B cell (primary cell): ENCODE data around the gene OR52E8. TPM values are rescaled to one million over a fixed set of nuclear protein-coding genes. Genes with fewer than 3 reads are reported as not detected.

ENCODE experiments used
- ATAC-seq: fragments of 200-7000 bp; cut with Tn5 transposase; one replicate; pipeline ENCODE4 v1.10.0; 2021; ENCODE audit warnings: low read depth, mild to moderate bottlenecking, moderate number of reproducible peaks, moderate library complexity
- CTCF ChIA-PET: fragments of 350-600 bp; sonication (Branson Sonifier 250); formaldehyde crosslinking; loops from one replicate; lab custom pipeline; 2021; ENCODE audit warnings: antibody characterized with exemption, inconsistent platforms; lab: Charles Lee
- POLR2A ChIA-PET: fragments of 350-600 bp; sonication (Branson Sonifier 250); formaldehyde crosslinking; loops from one replicate; lab custom pipeline; 2021; ENCODE audit warnings: antibody characterized with exemption; lab: Charles Lee
- DNase-seq: peaks from one replicate; pipeline ENCODE4 v3.0.0; 2013
- H2AFZ ChIP-seq: 2 replicates; pipeline ENCODE4 v1.6.1; 2012; ENCODE audit warnings: mild to moderate bottlenecking, low read depth, low read length; ENCODE audit not compliant: insufficient read depth, poor library complexity, severe bottlenecking
- H3K27ac ChIP-seq, 2 donors: 1 replicate in 1 of 2; 2 replicates in 1 of 2; pipeline ENCODE4 v1.5.1; 2012 to 2013; ENCODE audit warnings: low read length in 2 of 2, mild to moderate bottlenecking in 2 of 2, moderate library complexity in 1 of 2
- H3K27me3 ChIP-seq, 4 experiments: fragments of 200-600 bp in 1 of 4; sonication (generic) in 1 of 4; replicated peaks in 1 of 4; 1 replicate in 2 of 4; 2 replicates in 2 of 4; pipeline versions ENCODE4 v1.6.1 to v1.7.0; 2013 to 2016; ENCODE audit warnings: low read length in 3 of 4, mild to moderate bottlenecking in 2 of 4, mixed read lengths in 1 of 4, moderate library complexity in 1 of 4; ENCODE audit not compliant: insufficient read depth in 4 of 4, control insufficient read depth in 3 of 4; ENCODE audit errors: control extremely low read depth in 1 of 4
- H3K36me3 ChIP-seq, 2 experiments: replicated peaks in 1 of 2; 1 replicate in 1 of 2; 2 replicates in 1 of 2; pipeline versions ENCODE4 v1.6.1 to v1.7.1; 2013; ENCODE audit warnings: low read length in 1 of 2; ENCODE audit not compliant: insufficient read depth in 2 of 2, control insufficient read depth in 1 of 2; ENCODE audit errors: control extremely low read depth in 1 of 2, extremely low read depth in 1 of 2
- H3K4me1 ChIP-seq, 2 donors: fragments of 200-600 bp in 1 of 2; sonication (generic) in 1 of 2; 1 replicate in 1 of 2; 2 replicates in 1 of 2; pipeline versions ENCODE4 v1.5.1 to v1.6.1; 2013 to 2017; ENCODE audit warnings: low read length in 2 of 2; ENCODE audit not compliant: control insufficient read depth in 2 of 2, insufficient read depth in 2 of 2
- H3K4me2 ChIP-seq: replicated peaks from 2 replicates; pipeline ENCODE3; 2012; ENCODE audit warnings: mild to moderate bottlenecking, low read depth, low read length; ENCODE audit not compliant: poor library complexity, severe bottlenecking
- H3K4me3 ChIP-seq, 5 experiments: fragments of 200-600 bp in 1 of 5; sonication (generic) in 1 of 5; 1 replicate in 3 of 5; 2 replicates in 2 of 5; pipeline versions ENCODE4 v1.5.1 to v1.7.0; 2011 to 2016; ENCODE audit warnings: low read length in 4 of 5, mild to moderate bottlenecking in 4 of 5, low read depth in 2 of 5, control low read depth in 1 of 5, moderate library complexity in 1 of 5; ENCODE audit not compliant: insufficient read depth in 1 of 5; ENCODE audit errors: control extremely low read depth in 1 of 5, extremely low read depth in 1 of 5
- H3K79me2 ChIP-seq: fragments of 200-600 bp; sonication (generic); one replicate; pipeline ENCODE4 v1.6.0; 2016; ENCODE audit warnings: low read length; ENCODE audit not compliant: control insufficient read depth, insufficient read depth
- H3K9ac ChIP-seq: fragments of 200-600 bp; sonication (generic); 2 replicates; pipeline ENCODE4 v1.6.1; 2017; ENCODE audit warnings: mild to moderate bottlenecking, low read length, moderate library complexity
- H3K9me3 ChIP-seq, 3 donors: one replicate each; pipeline versions ENCODE4 v1.6.1 to v1.7.1; 2013; ENCODE audit warnings: low read length in 2 of 3; ENCODE audit not compliant: control insufficient read depth in 2 of 3, insufficient read depth in 1 of 3; ENCODE audit errors: control extremely low read depth in 1 of 3
- H4K20me1 ChIP-seq: 2 replicates; pipeline ENCODE4 v1.6.0; 2012; ENCODE audit warnings: mild to moderate bottlenecking, low read length; ENCODE audit not compliant: insufficient read depth, control insufficient read depth, poor library complexity, severe bottlenecking
- H3K27ac Mint-ChIP-seq: one replicate; pipeline ENCODE4 v1.8.0; 2021; ENCODE audit warnings: mixed read lengths
- H3K27me3 Mint-ChIP-seq: one replicate; pipeline ENCODE4 v1.8.0; 2021; ENCODE audit warnings: mixed read lengths
- H3K4me1 Mint-ChIP-seq: one replicate; pipeline ENCODE4 v1.8.0; 2021; ENCODE audit warnings: mixed read lengths
- H3K4me3 Mint-ChIP-seq: one replicate; pipeline ENCODE4 v1.8.0; 2021; ENCODE audit warnings: mixed read lengths
- H3K9me3 Mint-ChIP-seq: one replicate; pipeline ENCODE4 v1.8.0; 2022; ENCODE audit warnings: mixed read lengths; ENCODE audit not compliant: insufficient read depth
- CTCF ChIP-seq: fragments of 200-600 bp; IDR thresholded peaks from one replicate; pipeline ENCODE4 v1.8.0; 2022; ENCODE audit warnings: antibody characterized with exemption, mild to moderate bottlenecking
- EZH2 ChIP-seq: IDR thresholded peaks from 2 replicates; pipeline ENCODE4 v1.6.1; 2012; ENCODE audit warnings: borderline replicate concordance, low read depth, mild to moderate bottlenecking, moderate library complexity, low read length; ENCODE audit not compliant: insufficient read depth, poor library complexity, severe bottlenecking
- WGBS: methylation state at CpG from one replicate; pipeline ENCODE4 v1.1.5; 2013; ENCODE audit warnings: missing lambda C conversion rate; ENCODE audit not compliant: insufficient coverage; 5-methylcytosine and 5-hydroxymethylcytosine counted together
- intact Hi-C: fragments of 100-400 bp; cut with micrococcal nuclease; formaldehyde crosslinking; loops from one replicate; pipeline ENCODE4 v1.10.0; 2022
- polyA plus RNA-seq: library from polyadenylated mRNA; depleted of rRNA; stranded (reverse); fragments of >200 nt; gene quantifications from 2 replicates; pipeline ENCODE4 v1.2.3, GENCODE V29; 2012
- total RNA-seq, 2 donors: library from RNA; stranded (reverse); fragments of 120-200 nt in 1 of 2; gene quantifications; 1 replicate in 1 of 2; 2 replicates in 1 of 2; pipeline versions ENCODE4 v1.2.3 to v1.2.4, GENCODE V29; 2013 to 2022

OR52E8 gene
- total and polyA plus RNA-seq, 2 donors (not counting 1 experiment from before 2014, with no cell fraction given) = not detected

- Mint-ChIP-seq H3K9me3 (peaks cover 3% of the 10 kb centered on the region), H3K4me3 (no peak overlapping the region), H3K4me1 (peaks cover 12% of the 10 kb centered on the region), H3K27me3 (peaks cover 46% of the 10 kb centered on the region), H3K27ac (no peak overlapping the region)
- intact Hi-C loops = no loop called here
- peaks cover 0 to 3% (median 0%) of the 10 kb centered on the region in 3 donors for H3K9me3 ChIP-seq
- no peaks in the 10 kb centered on the region for H3K79me2 ChIP-seq
- peaks cover 0 to 11% (median 9%) of the 10 kb centered on the region in 4 experiments for H3K27me3 ChIP-seq
- ChIA-PET POLR2A (no interaction called here), CTCF (interaction anchor here (0.8 to 2.2 kb wide), 11 partner anchors 80 to 1171 kb away, joined by 3 to 19 read pairs (median 4); partner anchors contain the start of genes OR51D1, TRIM22 and TRIM5)
- peaks cover 10 to 12% of the 10 kb centered on the region in 2 donors for H3K4me1 ChIP-seq
- no peak for TF ChIP-seq EZH2
- no peak for TF ChIP-seq CTCF
- no peaks in the 10 kb centered on the region for H4K20me1 ChIP-seq
- 58% methylated on average over 8 of the region's 10 CpGs for WGBS
- H3K9ac ChIP-seq = no peak overlapping the region
- no peak for DNase-seq
- H3K4me2 ChIP-seq = no peak overlapping the region
- no peak overlapping the region for H3K4me3 ChIP-seq
- H2AFZ ChIP-seq = no peak overlapping the region
- H3K27ac ChIP-seq = no peak overlapping the region
- no peak for ATAC-seq
- no peaks in the 10 kb centered on the region for H3K36me3 ChIP-seq
Measured at GRCh38 chr11:5807580-5807979, 49.9 kb downstream of the OR52E8 start.

Other genes with a start within 250 kb of the OR52E8 start
- 24.1 and 29.1 TPM in 2 replicates for gene TRIM34, start 232.7 kb downstream of the OR52E8 start, total RNA-seq
- gene TRIM34, start 232.7 kb downstream of the OR52E8 start, polyA plus RNA-seq = 19.9 and 21.9 TPM in 2 replicates
- gene TRIM5, start 172.6 kb downstream of the OR52E8 start, total RNA-seq = 35.2 and 39.5 TPM in 2 replicates
- 10.1 and 10.4 TPM in 2 replicates for gene TRIM5, start 172.6 kb downstream of the OR52E8 start, polyA plus RNA-seq
- gene TRIM22, start 167.9 kb downstream of the OR52E8 start, total RNA-seq = 370 and 388 TPM in 2 replicates
- 255 and 367 TPM in 2 replicates for gene TRIM22, start 167.9 kb downstream of the OR52E8 start, polyA plus RNA-seq
- 1.2 and 1.4 TPM in 2 replicates for gene OR56B1, start 121.2 kb downstream of the OR52E8 start, total RNA-seq
- 0.36 and 0.61 TPM in 2 replicates for gene OR56B1, start 121.2 kb downstream of the OR52E8 start, polyA plus RNA-seq
- gene OR52N4, start 103.4 kb downstream of the OR52E8 start, total RNA-seq = 2.1 TPM in 2 replicates
- gene OR52N4, start 103.4 kb downstream of the OR52E8 start, polyA plus RNA-seq = 10.3 and 12.2 TPM in 2 replicates
- not detected in 2 replicates for gene OR52N5, start 74.3 kb downstream of the OR52E8 start, total RNA-seq
- not detected in 2 replicates for gene OR52N5, start 74.3 kb downstream of the OR52E8 start, polyA plus RNA-seq
- gene OR52N1, start 66.4 kb downstream of the OR52E8 start, total RNA-seq = not detected in 2 replicates
- gene OR52N1, start 66.4 kb downstream of the OR52E8 start, polyA plus RNA-seq = not detected in 2 replicates
- gene OR52N2, start 48.8 kb downstream of the OR52E8 start, total RNA-seq = not detected in 2 replicates
- gene OR52N2, start 48.8 kb downstream of the OR52E8 start, polyA plus RNA-seq = 1.00 TPM in 1 of 2 replicates, not detected in the other
- gene OR52E6, start 15.8 kb downstream of the OR52E8 start, total RNA-seq = not detected in 2 replicates
- gene OR52E6, start 15.8 kb downstream of the OR52E8 start, polyA plus RNA-seq = not detected in 2 replicates
- gene OR52E4, start 22.9 kb upstream of the OR52E8 start, total RNA-seq = not detected in 2 replicates
- gene OR52E4, start 22.9 kb upstream of the OR52E8 start, polyA plus RNA-seq = not detected in 2 replicates
- gene OR52E5, start 35.5 kb upstream of the OR52E8 start, total RNA-seq = not detected in 2 replicates
- not detected in 2 replicates for gene OR52E5, start 35.5 kb upstream of the OR52E8 start, polyA plus RNA-seq
- gene OR56A3, start 84.6 kb upstream of the OR52E8 start, total RNA-seq = not detected in 2 replicates
- not detected in 2 replicates for gene OR56A3, start 84.6 kb upstream of the OR52E8 start, polyA plus RNA-seq
- gene OR56A5, start 110.8 kb upstream of the OR52E8 start, total RNA-seq = not detected in 2 replicates
- not detected in 2 replicates for gene OR56A5, start 110.8 kb upstream of the OR52E8 start, polyA plus RNA-seq
- not detected in 2 replicates for gene OR52L1, start 129.3 kb upstream of the OR52E8 start, total RNA-seq
- not detected in 2 replicates for gene OR52L1, start 129.3 kb upstream of the OR52E8 start, polyA plus RNA-seq
- gene OR56A4, start 149.3 kb upstream of the OR52E8 start, total RNA-seq = 0.07 and 0.17 TPM in 2 replicates
- gene OR56A4, start 149.3 kb upstream of the OR52E8 start, polyA plus RNA-seq = not detected in 2 replicates
- gene OR56A1, start 173.1 kb upstream of the OR52E8 start, total RNA-seq = not detected in 2 replicates
- gene OR56A1, start 173.1 kb upstream of the OR52E8 start, polyA plus RNA-seq = not detected in 2 replicates
- not detected in 2 replicates for gene OR56B4, start 250.0 kb upstream of the OR52E8 start, total RNA-seq
- gene OR56B4, start 250.0 kb upstream of the OR52E8 start, polyA plus RNA-seq = not detected in 2 replicates